Stomach smooth muscle (tissue), 2 donors: ENCODE measurements around the gene KAT6B.

ENCODE experiments used
- H3K27ac ChIP-seq: one replicate; pipeline ENCODE4 v1.7.0; 2013; ENCODE audit warnings: mild to moderate bottlenecking, low read length, inconsistent platforms
- H3K27me3 ChIP-seq, 2 donors: one replicate each; pipeline ENCODE4 v1.7.0; 2013; ENCODE audit warnings: low read length in 2 of 2; ENCODE audit not compliant: insufficient read depth in 2 of 2, control insufficient read depth in 1 of 2
- H3K36me3 ChIP-seq, 2 donors: one replicate each; pipeline ENCODE4 v1.7.0; 2013; ENCODE audit warnings: low read length in 2 of 2; ENCODE audit not compliant: control insufficient read depth in 2 of 2, insufficient read depth in 2 of 2
- H3K4me1 ChIP-seq: one replicate; pipeline ENCODE4 v1.7.0; 2013; ENCODE audit warnings: low read length; ENCODE audit not compliant: control insufficient read depth, insufficient read depth
- H3K4me3 ChIP-seq, 2 donors: one replicate each; pipeline ENCODE4 v1.7.0; 2013; ENCODE audit warnings: low read length in 2 of 2
- H3K9ac ChIP-seq, 2 donors: one replicate each; pipeline ENCODE4 v1.7.0; 2013; ENCODE audit warnings: low read length in 2 of 2, mild to moderate bottlenecking in 1 of 2
- H3K9me3 ChIP-seq, 2 donors: one replicate each; pipeline ENCODE4 v1.7.0; 2013; ENCODE audit warnings: low read length in 2 of 2; ENCODE audit not compliant: control insufficient read depth in 2 of 2
- donor health status: healthy.
- donor health status: Pancreatic carcinoma.

The KAT6B gene

DNA sequence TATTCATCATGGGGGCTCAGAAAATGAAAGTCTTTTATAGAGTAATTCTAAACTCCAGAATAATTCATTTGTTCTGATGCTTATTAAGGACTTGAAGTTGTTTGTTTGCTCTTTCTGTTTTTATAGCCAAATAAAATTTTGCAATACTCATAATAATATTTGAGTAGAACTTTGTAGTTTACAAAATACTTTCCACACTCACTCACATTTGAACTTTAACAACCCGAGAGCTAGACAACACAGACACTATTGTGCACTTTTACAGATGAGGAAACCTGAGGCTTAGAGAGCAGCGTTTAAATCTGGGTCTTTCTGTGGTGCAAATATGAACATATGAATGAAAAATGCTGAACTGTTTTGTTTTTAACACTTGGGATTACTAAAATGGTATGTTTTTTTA lies 126.8 kb downstream of the KAT6B start:
- no peaks in the 10 kb centered on the region for H3K27me3 ChIP-seq
- no peaks in the 10 kb centered on the region for H3K9me3 ChIP-seq
- H3K9ac ChIP-seq, result no peak overlapping the region
- no peak overlapping the region for H3K4me3 ChIP-seq
- H3K27ac ChIP-seq, result no peak overlapping the region
- H3K36me3 ChIP-seq, result no peaks in the 10 kb centered on the region
- peaks cover 11% of the 10 kb centered on the region for H3K4me1 ChIP-seq

DNA sequence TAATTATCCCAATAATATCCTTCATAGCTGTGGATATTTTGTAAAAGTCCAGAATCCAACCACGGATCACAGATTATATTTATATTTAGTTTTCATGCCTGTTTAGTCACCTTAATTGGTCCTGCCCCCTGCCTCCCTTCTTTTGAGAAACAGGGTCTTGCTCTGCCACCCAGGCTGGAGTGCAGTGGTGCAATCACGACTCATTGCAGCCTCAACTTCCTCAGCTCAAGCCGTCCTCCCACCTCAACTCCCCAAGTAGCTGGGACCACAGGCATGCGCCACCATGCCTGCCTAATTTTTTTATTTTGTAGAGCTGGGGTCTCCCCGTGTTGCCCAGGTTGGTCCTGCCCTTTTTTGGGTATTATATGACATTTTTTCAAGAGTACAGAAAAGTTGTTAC lies 129.4 kb downstream of the KAT6B start:
- H3K4me3 ChIP-seq, result no peak overlapping the region
- H3K4me1 ChIP-seq, result peaks cover 3% of the 10 kb centered on the region
- no peak overlapping the region for H3K9ac ChIP-seq
- H3K27me3 ChIP-seq, result no peaks in the 10 kb centered on the region
- no peak overlapping the region for H3K27ac ChIP-seq
- no peaks in the 10 kb centered on the region for H3K9me3 ChIP-seq
- H3K36me3 ChIP-seq, result no peaks in the 10 kb centered on the region

DNA sequence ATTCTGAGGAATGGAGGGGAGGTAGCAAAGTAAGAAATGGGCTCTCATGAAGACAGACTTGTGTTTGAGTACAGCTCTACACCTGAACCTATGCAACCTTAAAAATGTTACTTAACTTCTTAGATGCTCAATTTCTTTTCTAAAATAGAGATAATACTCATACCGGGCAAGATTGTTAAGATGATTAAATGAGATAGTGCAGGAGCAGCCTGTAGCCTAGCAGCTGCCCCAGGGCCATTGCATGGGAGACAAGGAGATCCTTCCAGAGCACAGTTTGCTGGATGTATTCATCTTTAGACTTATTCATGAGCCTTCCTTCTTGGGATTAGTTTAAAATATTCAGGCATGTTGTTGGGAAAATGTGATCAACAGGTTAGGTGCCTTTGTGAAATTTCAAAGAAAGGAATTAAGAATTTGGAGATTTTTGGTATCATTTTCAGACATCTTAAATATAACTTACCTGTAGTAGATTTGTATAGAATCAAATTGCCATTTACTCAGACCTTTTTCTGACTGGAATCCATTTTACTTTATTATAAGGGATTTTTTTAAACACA lies 130.2 kb downstream of the KAT6B start:
- no peaks in the 10 kb centered on the region for H3K36me3 ChIP-seq
- H3K4me1 ChIP-seq, result peaks cover 3% of the 10 kb centered on the region
- no peaks in the 10 kb centered on the region for H3K9me3 ChIP-seq
- no peaks in the 10 kb centered on the region for H3K27me3 ChIP-seq
- H3K9ac ChIP-seq, result no peak overlapping the region
- H3K27ac ChIP-seq, result no peak overlapping the region
- H3K4me3 ChIP-seq, result no peak overlapping the region

DNA sequence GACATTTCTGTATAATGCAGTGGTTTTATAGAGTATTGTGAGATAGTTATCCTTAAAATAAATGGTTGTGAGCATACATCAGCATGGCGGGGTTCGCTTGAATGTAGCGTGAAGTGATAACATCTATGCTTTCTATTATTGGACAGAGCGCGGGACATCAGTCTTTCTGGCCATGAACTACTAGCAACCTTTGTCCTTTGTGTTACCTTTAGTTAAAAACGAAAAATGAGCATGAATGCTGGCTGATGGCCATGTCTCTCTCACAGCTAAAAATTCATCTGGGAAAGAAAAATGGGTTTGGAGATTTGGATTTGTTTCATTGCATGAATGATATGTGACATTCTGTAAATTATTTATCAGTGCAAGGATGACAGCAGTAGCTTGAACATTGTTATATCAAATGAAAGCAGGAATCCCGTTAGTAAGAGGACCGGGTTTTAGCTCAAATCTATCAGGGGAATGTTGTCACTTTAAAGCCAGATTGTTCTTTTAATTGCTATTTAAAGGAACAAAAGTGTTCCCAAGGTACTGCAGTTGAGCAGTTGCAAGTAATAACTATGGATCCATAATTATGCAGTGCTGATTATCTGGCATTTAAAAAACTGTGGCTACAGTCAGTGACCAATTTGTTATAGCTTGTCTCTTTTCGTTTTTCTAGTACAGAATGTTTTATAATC lies 131.0 kb downstream of the KAT6B start:
- H3K4me3 ChIP-seq, result no peak overlapping the region
- H3K9me3 ChIP-seq, result no peaks in the 10 kb centered on the region
- no peaks in the 10 kb centered on the region for H3K27me3 ChIP-seq
- H3K36me3 ChIP-seq, result no peaks in the 10 kb centered on the region
- peaks cover 3% of the 10 kb centered on the region for H3K4me1 ChIP-seq
- no peak overlapping the region for H3K27ac ChIP-seq
- H3K9ac ChIP-seq, result no peak overlapping the region

DNA sequence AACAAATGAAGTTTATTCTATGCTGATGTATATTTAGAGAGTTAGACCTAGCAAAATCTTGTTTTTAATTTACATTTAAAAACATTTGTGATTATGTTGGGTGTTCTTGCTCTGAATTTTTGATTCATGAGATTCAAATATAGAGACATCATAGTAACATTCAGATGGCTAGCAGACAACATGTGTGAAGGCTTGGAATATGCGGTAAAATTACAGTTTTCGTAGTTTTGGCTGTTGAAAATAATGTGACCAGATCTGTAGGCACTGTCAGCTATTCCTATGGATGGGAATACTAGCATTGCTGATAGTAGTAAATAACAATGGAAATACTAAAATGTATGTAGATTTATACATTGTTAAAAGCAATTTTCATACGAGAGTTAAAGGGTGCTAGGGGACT lies 131.9 kb downstream of the KAT6B start:
- H3K4me1 ChIP-seq, result peaks cover 3% of the 10 kb centered on the region
- H3K27ac ChIP-seq, result no peak overlapping the region
- no peaks in the 10 kb centered on the region for H3K9me3 ChIP-seq
- H3K36me3 ChIP-seq, result no peaks in the 10 kb centered on the region
- no peak overlapping the region for H3K4me3 ChIP-seq
- H3K27me3 ChIP-seq, result no peaks in the 10 kb centered on the region
- no peak overlapping the region for H3K9ac ChIP-seq

DNA sequence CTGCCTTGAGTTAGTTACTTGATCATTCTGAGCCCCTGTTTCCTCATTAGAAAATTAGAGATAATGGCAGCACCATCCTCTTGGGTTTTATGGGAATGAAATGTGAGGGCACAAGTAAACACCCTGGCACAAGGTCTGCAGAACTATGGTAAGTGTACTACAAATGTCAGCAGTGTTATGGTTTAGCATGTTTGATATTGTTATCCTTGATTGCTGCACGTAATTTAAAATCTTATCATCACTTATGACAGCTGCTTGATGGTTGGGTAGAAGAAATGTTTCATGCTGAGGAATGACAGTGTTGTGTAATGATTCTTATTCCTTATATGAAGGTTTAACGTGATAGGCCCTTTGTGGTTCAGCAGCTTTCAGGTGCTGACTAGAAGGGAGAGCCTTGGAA lies 134.3 kb downstream of the KAT6B start:
- H3K27me3 ChIP-seq, result no peaks in the 10 kb centered on the region
- peaks cover 3% of the 10 kb centered on the region for H3K4me1 ChIP-seq
- no peak overlapping the region for H3K4me3 ChIP-seq
- no peaks in the 10 kb centered on the region for H3K9me3 ChIP-seq
- no peak overlapping the region for H3K9ac ChIP-seq
- H3K36me3 ChIP-seq, result no peaks in the 10 kb centered on the region
- H3K27ac ChIP-seq, result no peak overlapping the region

DNA sequence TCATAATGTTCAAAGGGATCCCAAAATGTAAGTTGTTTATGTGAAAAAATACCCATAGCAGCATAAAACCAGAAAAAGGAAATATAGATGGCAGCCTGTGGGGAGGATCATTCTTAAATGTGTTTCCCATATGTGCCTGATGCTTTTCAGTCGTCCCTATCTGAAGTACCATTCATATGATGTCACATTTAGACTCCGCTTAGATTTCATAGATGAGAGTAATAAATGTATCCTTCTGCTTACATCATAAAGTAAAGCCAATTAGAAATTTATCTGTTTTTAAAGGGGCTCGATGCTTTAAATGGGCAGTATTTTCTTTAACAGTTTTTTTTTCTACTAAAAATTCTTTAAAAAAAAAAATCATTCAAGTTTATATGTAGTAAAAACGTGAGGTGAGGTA lies 136.1 kb downstream of the KAT6B start:
- H3K36me3 ChIP-seq, result no peaks in the 10 kb centered on the region
- H3K27ac ChIP-seq, result no peak overlapping the region
- H3K27me3 ChIP-seq, result no peaks in the 10 kb centered on the region
- no peak overlapping the region for H3K9ac ChIP-seq
- no peak overlapping the region for H3K4me3 ChIP-seq
- no peaks in the 10 kb centered on the region for H3K9me3 ChIP-seq
- no peaks in the 10 kb centered on the region for H3K4me1 ChIP-seq

DNA sequence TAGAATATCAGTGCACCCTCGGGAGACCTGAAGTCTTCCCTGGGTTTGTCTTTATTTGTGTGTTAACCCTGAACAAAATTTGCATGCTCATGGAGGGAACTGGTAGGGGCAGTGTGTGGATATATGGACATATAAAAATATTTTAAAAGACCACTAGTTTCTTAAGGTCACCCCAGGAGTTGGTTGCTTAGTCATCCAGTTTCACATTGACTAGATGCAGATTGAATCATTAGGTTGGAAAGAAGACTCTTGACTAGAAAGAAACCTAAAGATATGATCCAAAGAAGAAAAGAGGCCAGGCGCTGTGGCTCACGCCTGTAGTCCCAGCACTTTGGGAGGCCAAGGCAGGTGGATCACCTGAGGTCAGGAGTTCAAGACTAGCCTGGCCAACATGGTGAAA lies 137.1 kb downstream of the KAT6B start:
- Histone ChIP-seq H3K9ac (no peak overlapping the region), H3K9me3 (no peaks in the 10 kb centered on the region), H3K27ac (no peak overlapping the region), H3K36me3 (no peaks in the 10 kb centered on the region), H3K4me3 (no peak overlapping the region), H3K4me1 (no peaks in the 10 kb centered on the region), H3K27me3 (no peaks in the 10 kb centered on the region)

DNA sequence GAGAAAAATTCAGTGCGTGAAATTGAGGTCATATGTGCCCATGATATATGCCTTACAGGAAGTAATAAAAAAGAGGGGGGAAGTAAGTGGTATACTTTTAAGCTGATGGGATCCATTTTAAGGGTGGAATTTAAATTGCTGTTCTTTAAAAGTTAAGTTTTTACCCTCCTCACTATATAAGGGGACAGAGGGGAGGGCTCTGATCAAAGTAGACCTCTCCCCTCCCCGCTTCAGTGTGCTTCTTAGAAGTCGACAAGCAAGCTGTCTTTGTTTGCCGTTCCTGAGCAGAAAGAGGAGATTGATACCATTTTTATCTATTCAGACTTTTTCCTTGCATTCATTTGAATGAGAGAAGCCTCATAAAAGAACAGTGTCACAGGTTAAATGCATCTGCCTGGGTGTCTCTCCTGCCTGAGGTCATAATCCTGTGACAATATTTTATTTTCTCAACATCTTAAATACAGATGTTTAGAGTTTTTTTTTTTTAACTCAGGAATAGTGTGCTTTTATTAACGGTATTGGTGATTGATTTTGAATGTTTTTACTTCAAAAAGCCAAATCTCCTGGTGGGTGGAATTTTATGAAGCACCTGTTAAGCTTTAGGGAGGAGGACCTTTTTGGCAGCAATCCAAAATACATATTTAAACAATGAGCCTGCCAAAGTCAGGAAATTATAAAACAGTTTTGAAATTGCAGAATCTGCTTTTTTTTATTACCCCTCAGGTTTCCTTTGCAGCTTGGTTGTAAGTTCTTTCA lies 141.7 kb downstream of the KAT6B start:
- Histone ChIP-seq H3K27ac (no peak overlapping the region), H3K4me1 (no peaks in the 10 kb centered on the region), H3K4me3 (no peak overlapping the region), H3K27me3 (no peaks in the 10 kb centered on the region), H3K36me3 (no peaks in the 10 kb centered on the region), H3K9ac (no peak overlapping the region), H3K9me3 (no peaks in the 10 kb centered on the region)

DNA sequence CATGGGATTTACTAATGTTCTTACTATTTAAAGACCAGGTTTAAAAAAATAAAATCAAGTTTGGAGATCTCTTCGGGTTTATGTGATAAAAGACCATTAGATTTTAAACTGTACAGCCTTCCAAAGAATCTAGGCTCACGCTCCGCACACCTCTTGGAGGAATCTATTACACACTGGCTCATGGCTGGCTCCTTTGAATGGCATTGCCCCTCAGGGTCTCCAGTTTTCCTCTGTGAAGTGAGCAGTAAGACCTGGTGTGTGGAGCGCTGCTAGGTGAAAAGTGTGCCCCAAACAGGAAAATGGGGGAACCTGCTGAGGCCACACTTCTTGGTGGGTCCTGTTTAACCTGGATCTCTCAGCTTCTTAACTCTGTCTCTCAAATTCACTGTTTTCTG lies 142.3 kb downstream of the KAT6B start:
- Histone ChIP-seq H3K4me1 (no peaks in the 10 kb centered on the region), H3K27me3 (no peaks in the 10 kb centered on the region), H3K9ac (no peak overlapping the region), H3K9me3 (no peaks in the 10 kb centered on the region), H3K27ac (no peak overlapping the region), H3K4me3 (no peak overlapping the region), H3K36me3 (no peaks in the 10 kb centered on the region)

DNA sequence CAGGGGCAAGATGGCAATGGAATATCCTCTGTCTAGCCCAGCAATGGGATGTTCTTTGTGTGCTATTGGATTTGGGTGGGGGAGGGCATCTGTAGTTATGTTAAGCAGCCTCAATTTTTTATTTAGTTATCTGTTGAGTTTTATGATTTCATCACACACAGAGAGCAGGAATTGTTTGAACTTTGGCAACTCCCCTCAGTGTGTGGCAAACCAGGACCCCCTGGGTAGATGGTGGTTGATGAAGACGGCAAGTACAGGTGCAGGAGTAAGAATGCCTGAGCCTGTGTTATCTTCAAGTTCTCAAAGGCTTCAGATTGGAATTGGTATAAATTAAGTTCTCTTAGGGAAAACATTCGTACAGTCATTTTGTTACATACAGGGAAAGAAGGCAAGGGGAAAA lies 142.7 kb downstream of the KAT6B start:
- Histone ChIP-seq H3K9me3 (no peaks in the 10 kb centered on the region), H3K9ac (no peak overlapping the region), H3K27me3 (no peaks in the 10 kb centered on the region), H3K4me3 (no peak overlapping the region), H3K27ac (no peak overlapping the region), H3K4me1 (peaks cover 2% of the 10 kb centered on the region), H3K36me3 (no peaks in the 10 kb centered on the region)
